GM19468 (cell line): ENCODE results near the gene LAMC2.

Source experiments
- ATAC-seq: cut with Tn5 transposase; IDR thresholded peaks from one replicate; pipeline ENCODE4 v1.9.1; 2021; ENCODE audit warnings: mild to moderate bottlenecking, moderate library complexity, moderate number of reproducible peaks; ENCODE audit not compliant: unreplicated experiment; ENCODE audit errors: extremely low read depth

The LAMC2 gene

DNA sequence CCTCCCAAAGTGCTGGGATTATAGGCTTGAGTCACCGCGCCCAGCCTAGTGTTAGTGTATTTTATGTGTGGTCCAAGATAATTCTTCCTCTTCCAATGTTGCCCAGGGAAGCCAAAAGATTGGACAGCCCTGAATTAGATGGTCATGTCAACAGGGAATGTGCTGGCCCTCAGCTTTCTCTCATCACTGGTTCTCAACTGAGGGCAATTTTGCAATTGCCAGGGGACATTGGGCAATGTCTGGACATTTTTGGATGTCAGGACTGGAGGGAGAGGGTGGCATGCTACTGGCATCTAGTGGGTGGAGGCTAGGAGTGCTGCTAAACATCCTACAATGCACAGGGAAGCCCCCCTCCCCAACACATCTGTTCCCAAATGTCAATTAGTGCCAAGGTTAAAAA is 95.0 kb downstream of the LAMC2 start:
- no peak for ATAC-seq

DNA sequence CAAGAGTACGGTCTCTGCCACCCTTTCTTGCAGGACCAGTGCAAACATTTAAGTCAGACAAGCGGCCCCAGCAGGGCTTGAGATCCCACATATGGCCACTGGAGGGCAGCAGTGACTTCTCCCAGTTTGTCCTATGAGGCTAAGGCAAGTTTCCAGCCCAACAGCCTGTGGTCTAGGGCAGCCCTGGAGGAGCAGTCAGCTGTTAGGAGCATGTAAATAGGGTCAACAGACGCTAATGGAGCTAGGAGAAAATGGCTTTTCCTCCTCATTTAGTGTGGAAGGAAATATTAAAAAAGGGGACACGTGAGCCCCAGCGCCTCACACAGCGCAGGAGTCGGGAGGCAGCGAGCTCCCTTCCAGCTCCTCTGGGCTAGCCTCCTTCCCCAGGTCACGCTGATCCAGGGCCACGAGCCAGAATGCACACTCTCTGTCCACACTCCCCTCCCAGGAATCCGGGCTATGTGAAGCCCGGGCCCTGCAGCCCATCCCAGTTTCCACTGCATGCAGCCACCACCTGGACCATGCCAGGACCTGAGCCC is 95.6 kb downstream of the LAMC2 start:
- ATAC-seq, result no peak

DNA sequence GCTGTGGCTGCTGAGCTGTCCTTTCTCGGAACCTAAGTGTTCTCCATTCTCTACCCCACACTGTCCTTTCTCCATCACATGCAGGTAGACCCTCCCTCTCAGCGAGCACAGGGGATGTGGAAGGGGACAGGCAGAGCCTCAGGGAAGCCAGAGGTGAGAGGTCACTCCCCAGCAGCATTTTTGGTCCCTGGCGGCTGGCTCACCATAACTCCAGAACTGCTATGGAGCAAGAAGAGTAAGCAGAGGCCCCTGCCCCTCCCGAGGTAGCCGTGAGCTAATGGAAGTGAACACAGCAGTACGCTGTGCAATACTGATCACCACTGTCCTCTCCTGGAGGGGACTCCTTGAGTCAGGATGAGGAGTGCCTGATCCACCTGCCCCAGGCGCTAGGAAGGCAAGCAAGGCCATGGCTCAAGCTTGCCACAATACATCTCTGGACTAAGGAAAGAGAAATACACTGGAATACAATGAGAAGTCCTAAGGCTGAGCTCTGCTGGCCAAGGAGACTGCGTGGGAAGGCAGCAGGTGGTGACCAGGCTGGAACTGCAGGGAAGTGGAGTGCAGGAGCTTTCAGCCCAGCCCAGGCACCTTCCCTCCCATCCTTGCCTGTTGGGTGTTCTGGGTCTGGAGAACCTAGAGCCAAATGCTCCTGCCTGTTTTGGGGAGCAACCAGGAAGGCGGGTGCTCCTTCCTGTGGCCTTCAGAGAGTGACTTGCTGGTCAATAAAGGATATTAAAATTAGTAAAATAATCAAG is 96.2 kb downstream of the LAMC2 start:
- ATAC-seq, result no peak

GRCh38 chr1:183283286-183283685 is 97.2 kb downstream of the LAMC2 start:
- no peak for ATAC-seq

DNA sequence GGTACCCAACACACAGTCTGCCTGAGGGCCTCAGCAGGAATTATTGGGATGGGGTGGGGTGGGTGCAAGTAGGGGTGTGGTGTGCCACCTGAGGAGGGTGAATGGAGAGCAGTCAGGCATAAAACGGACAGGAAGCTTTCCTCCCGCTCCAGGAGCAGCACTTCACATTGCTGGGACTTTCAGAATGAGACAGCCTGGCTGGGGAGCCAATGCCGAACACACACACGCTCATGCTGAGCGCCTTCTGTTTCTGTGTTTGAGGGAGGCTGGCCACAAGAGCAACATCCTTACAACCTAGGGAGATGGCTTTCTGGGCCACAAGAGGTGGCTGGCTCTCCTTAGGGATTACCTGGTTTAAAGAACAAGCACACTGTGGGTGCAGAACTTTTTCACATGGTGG is 98.0 kb downstream of the LAMC2 start:
- ATAC-seq, result no peak

DNA sequence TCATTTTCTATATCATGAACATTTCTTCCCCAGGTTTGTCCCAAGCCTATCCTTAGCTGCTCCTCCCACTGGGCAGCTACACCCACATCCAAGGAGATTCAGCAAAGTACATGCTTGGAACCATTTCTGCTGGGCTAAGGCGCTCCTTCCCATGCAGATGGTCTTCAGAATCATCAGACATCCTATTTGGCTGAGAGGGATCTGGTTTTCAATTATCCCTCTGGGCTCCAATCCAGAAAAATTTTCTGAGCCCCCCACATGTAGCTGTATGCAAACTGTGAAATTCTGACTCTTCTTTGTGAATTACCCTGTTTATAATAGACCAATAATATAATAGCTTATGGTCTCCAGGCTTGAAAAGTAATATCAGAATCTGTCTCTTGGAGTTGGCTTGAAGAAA is 99.2 kb downstream of the LAMC2 start:
- no peak for ATAC-seq

- ATAC-seq, result no peak
Measured at GRCh38 chr1:183285746-183286145, 99.7 kb downstream of the LAMC2 start.

GRCh38 chr1:183287191-183287675 is 101.2 kb downstream of the LAMC2 start:
- ATAC-seq, result no peak

DNA sequence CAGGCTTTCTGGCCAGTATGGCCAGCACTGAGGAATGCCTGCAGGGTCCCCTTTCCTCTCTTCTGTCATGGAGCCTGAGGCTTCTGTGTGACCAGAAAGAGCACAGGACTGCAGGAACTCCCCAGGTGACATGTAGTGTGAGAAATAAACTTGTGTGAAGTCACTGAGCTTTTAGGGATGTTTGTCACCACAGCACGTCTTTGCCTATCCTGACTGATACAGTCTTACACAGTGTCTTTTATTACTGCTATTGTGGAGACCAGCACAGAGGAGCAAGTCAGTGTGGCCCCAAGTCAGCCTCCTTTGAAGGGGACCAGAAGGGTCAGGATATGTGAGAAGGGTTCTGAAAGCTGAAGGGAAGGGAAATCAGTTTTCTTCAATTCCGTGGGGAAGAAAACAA is 102.5 kb downstream of the LAMC2 start:
- ATAC-seq, result no peak

DNA sequence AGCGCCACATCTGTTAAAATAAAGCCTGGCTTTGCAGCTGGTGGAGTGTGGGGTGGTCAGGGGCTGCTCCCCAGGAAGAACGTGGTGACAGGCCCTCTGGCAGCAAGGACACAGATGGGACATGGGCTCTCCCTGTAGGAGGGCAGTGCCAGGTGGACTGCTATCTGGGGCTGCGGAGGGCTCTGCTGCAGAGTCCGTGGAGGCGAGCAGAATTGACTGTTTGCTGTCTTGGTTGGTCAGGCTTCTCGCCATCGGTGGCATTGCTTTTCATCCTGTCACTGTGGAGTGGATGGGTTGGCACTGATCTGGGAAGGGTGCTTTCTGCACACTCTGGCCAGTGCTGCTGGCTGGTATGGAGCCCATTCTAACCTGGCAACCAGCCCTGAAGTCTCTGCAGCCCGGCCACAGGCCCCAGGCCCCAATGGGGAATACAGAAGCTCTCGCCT is 103.0 kb downstream of the LAMC2 start:
- ATAC-seq, result no peak

DNA sequence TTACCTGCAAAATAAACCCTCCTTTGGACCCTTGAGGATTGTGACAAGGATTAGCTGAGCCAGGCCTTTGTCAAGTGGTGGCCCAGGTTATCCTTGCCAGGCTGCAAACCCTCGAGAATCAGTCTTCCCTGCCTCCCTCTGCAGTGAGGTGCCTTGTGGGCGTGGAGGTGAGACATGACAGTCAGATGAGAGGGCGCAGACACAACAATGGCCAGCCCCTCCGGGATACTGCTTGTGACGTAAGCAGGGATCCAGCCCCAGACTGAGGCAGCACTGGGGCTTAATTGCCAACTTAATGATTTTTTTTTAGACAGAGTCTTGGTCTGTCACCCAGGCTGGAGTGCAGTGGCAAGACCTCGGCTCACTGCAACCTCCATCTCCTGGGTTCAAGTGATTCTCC is 104.6 kb downstream of the LAMC2 start:
- ATAC-seq, result no peak

DNA sequence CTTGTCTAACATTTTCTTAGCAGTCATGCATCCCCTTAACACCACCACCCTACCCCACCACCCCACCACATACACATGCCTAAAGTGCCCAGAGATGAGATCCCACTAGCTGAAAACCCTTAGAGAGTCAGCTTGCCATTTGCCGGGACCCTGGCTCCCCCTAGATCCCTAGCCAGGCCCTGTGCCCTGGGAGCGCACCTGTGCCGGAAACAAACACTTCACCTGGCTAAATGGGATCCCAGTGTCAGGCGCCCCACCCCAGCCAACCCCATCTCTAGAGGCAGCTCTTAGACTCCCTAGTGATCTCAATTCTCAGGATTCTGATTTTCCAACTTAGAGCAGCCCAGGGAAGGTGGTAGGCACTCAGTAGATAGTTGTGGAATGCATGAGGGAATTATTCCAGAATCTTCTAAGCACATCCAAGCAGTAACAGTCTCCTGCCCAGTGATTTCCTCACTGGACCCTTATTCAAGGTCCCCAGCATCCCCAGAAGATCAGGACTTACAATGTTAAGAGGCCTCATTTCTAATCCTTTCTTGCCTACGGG is 105.2 kb downstream of the LAMC2 start:
- ATAC-seq, result no peak

DNA sequence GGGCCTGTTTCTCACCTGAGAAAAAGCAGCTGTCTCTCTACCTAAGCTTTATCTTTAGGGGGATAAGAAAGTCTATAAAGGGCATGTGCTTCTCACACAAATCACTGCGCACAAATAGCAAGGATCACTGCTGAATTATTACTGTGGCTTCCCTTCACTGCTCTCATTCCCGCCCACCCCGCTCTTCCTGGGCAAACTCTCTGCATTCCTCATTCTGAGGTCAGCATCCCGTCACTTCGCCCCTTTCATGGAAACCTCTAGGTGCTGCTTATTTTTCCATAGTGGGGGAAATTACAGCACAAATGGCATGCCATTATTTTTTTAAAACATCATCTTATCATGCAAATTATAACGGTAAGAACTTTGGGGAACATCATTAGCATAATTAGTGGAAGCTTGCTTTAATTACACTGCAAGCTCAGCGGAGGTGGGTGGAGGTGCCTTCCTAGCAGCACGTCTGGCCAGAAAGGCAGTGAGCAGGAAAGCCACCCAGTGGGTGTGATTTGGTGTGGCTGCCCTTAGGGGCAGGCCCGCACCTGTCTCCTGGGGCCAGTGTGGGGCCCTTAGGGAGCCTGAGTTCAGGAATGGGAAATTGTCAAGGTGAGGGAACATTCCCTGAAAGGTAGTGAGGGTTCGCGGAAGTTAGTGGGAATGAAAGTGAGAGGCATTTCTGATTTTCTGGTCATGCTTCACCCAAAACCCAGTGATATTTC is 105.9 kb downstream of the LAMC2 start:
- ATAC-seq, result no peak

DNA sequence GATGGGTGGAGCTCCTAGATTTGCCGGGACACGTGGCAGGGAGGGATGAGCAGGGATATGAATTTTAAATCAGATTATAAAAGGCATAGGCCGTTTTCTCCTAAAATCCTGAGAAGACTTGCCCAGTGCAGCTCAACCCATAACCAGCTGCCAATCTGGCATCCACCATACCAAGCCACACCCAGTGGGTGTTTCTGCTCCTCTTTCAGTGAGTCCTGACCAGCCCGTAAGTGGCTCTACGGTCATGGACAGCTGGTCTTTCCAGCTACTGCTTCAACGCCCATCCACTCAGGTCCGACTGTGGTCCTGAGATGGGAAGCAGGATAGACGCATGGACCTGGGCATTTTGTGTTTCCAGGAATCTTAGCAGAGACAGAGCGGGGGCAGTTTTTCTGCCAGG is 107.2 kb downstream of the LAMC2 start:
- ATAC-seq, result no peak

DNA sequence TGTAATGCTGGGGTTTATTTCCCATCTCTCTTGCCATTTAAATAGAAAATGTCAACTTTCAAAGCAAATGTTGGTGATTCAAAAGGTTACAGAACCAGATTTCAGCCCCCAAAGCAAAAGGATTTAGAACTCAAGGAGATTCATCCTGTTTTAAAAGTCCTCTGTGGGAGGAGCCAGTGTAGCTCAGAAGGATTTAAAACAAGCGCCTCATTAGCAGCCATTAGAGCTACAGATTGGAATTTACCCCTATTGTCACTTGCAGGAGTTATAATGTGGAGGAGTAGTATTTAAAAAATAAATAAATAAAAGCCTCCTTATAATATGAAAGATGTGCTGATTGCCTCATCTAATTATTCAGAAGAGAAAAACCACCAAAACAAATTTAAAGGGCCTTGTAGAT is 107.8 kb downstream of the LAMC2 start:
- ATAC-seq, result no peak
